ENCODE measurements around the gene ZNF423.

- TF ChIP-seq CTCF (IDR thresholded peaks at IDR 0.05) = no peak
- TF ChIP-seq POLR2AphosphoS5 (IDR thresholded peaks at IDR 0.05; ENCODE audit: low read depth, low read length) = no peak
- TF ChIP-seq SIN3A (IDR thresholded peaks at IDR 0.05; ENCODE audit: borderline replicate concordance, insufficient read depth, low read depth, low read length) = no peak
- TF ChIP-seq TCF7L2 (IDR thresholded peaks at IDR 0.05; ENCODE audit: low read depth, low read length) = no peak
Observed at GRCh38 chr16:49682577-49683165, 173.2 kb downstream of the ZNF423 start.
